ENCODE data around the gene VGLL4. TPM values are rescaled to one million over a fixed set of nuclear protein-coding genes. Genes with fewer than 3 reads are reported as not detected.
A peak's percentile ranks its signal among the peaks of the same experiment; 100 is the strongest.

Gene VGLL4
- total RNA-seq, 2 donors from 2014 or later, result 47.5 to 49.7 TPM

- Histone ChIP-seq H3K36me3 (ENCODE audit: control insufficient read depth, insufficient read depth, low read length) (peaks cover 11% of the 10 kb centered on the region), H3K27ac (ENCODE audit: low read depth, low read length) (no peak overlapping the region), H3K27me3 (ENCODE audit: control insufficient read depth, insufficient read depth, low read length, poor library complexity, severe bottlenecking) (no peaks in the 10 kb centered on the region), H3K4me3 (ENCODE audit: low read length) (no peak overlapping the region), H3K9ac (ENCODE audit: extremely low read depth, low read length, poor library complexity, severe bottlenecking) (no peak overlapping the region), H3K4me1 (ENCODE audit: control insufficient read depth, insufficient read depth, low read length) (peaks cover 32% of the 10 kb centered on the region), H3K9me3 (ENCODE audit: control insufficient read depth, low read length) (no peaks in the 10 kb centered on the region)
- Mint-ChIP-seq H3K27me3 (ENCODE audit: insufficient read depth) (no peaks in the 10 kb centered on the region), H3K4me3 (no peak overlapping the region), H3K4me1 (peaks cover 53% of the 10 kb centered on the region), H3K36me3 (ENCODE audit: low read depth) (peaks cover 6% of the 10 kb centered on the region), H3K27ac (peak overlapping the region; percentile 24), H3K9me3 (no peaks in the 10 kb centered on the region)
- 95 to 100% methylated on average over 2 to 5 of the region's 5 CpGs for WGBS, 2 experiments (ENCODE audit: insufficient coverage in 1 of 2, insufficient read length in 1 of 2)
- peak; percentile 34 for DNase-seq
- no peak for TF ChIP-seq CTCF (conservative IDR thresholded peaks at IDR 0.05)
Measured at GRCh38 chr3:11588338-11588737, 55.4 kb downstream of the VGLL4 start.

GRCh38 chr3:11587766-11588165 lies 55.9 kb downstream of the VGLL4 start:
- Histone ChIP-seq H3K27me3 (ENCODE audit: control insufficient read depth, insufficient read depth, low read length, poor library complexity, severe bottlenecking) (no peaks in the 10 kb centered on the region), H3K9ac (ENCODE audit: extremely low read depth, low read length, poor library complexity, severe bottlenecking) (no peak overlapping the region), H3K9me3 (ENCODE audit: control insufficient read depth, low read length) (no peaks in the 10 kb centered on the region), H3K27ac (ENCODE audit: low read depth, low read length) (no peak overlapping the region), H3K36me3 (ENCODE audit: control insufficient read depth, insufficient read depth, low read length) (peaks cover 11% of the 10 kb centered on the region), H3K4me3 (ENCODE audit: low read length) (no peak overlapping the region), H3K4me1 (ENCODE audit: control insufficient read depth, insufficient read depth, low read length) (peaks cover 29% of the 10 kb centered on the region)
- H3K4me1 Mint-ChIP-seq, result peaks cover 53% of the 10 kb centered on the region
- WGBS, 2 experiments (ENCODE audit: insufficient coverage in 1 of 2, insufficient read length in 1 of 2), result 93 to 95% methylated on average over 11 to 12 of the region's 12 CpGs
- TF ChIP-seq CTCF (conservative IDR thresholded peaks at IDR 0.05), result no peak
- no peaks in the 10 kb centered on the region for H3K9me3 Mint-ChIP-seq
- H3K36me3 Mint-ChIP-seq (ENCODE audit: low read depth), result peaks cover 6% of the 10 kb centered on the region
- peak; percentile 27 for DNase-seq
- no peak overlapping the region for H3K4me3 Mint-ChIP-seq
- no peaks in the 10 kb centered on the region for H3K27me3 Mint-ChIP-seq (ENCODE audit: insufficient read depth)
- peak overlapping the region; percentile 26 for H3K27ac Mint-ChIP-seq

- Histone ChIP-seq H3K27me3 (ENCODE audit: control insufficient read depth, insufficient read depth, low read length, poor library complexity, severe bottlenecking) (no peaks in the 10 kb centered on the region), H3K4me3 (ENCODE audit: low read length) (no peak overlapping the region), H3K36me3 (ENCODE audit: control insufficient read depth, insufficient read depth, low read length) (peaks cover 20% of the 10 kb centered on the region), H3K4me1 (ENCODE audit: control insufficient read depth, insufficient read depth, low read length) (peaks cover 11% of the 10 kb centered on the region), H3K27ac (ENCODE audit: low read depth, low read length) (no peak overlapping the region), H3K9me3 (ENCODE audit: control insufficient read depth, low read length) (peaks cover 6% of the 10 kb centered on the region), H3K9ac (ENCODE audit: extremely low read depth, low read length, poor library complexity, severe bottlenecking) (no peak overlapping the region)
- 97% methylated on average over 3 of the region's 4 CpGs; no CpG with 5 or more reads in 1 of the 2 experiments for WGBS, 2 experiments (ENCODE audit: insufficient coverage in 1 of 2, insufficient read length in 1 of 2)
- DNase-seq, result peak; percentile 38
- Mint-ChIP-seq H3K27me3 (ENCODE audit: insufficient read depth) (no peaks in the 10 kb centered on the region), H3K4me3 (no peak overlapping the region), H3K36me3 (ENCODE audit: low read depth) (peaks cover 14% of the 10 kb centered on the region), H3K27ac (no peak overlapping the region), H3K4me1 (peaks cover 44% of the 10 kb centered on the region), H3K9me3 (no peaks in the 10 kb centered on the region)
- no peak for TF ChIP-seq CTCF (conservative IDR thresholded peaks at IDR 0.05)
Measured at GRCh38 chr3:11584570-11584969, 59.1 kb downstream of the VGLL4 start.
